HG03460 (cell line): Measurements from ENCODE around the gene FEN1.
A peak's percentile ranks its signal among the peaks of the same experiment; 100 is the strongest.

Source experiments
- ATAC-seq: cut with Tn5 transposase; IDR thresholded peaks from one replicate; pipeline ENCODE4 v1.9.1; 2021; ENCODE audit not compliant: unreplicated experiment

The FEN1 gene

DNA sequence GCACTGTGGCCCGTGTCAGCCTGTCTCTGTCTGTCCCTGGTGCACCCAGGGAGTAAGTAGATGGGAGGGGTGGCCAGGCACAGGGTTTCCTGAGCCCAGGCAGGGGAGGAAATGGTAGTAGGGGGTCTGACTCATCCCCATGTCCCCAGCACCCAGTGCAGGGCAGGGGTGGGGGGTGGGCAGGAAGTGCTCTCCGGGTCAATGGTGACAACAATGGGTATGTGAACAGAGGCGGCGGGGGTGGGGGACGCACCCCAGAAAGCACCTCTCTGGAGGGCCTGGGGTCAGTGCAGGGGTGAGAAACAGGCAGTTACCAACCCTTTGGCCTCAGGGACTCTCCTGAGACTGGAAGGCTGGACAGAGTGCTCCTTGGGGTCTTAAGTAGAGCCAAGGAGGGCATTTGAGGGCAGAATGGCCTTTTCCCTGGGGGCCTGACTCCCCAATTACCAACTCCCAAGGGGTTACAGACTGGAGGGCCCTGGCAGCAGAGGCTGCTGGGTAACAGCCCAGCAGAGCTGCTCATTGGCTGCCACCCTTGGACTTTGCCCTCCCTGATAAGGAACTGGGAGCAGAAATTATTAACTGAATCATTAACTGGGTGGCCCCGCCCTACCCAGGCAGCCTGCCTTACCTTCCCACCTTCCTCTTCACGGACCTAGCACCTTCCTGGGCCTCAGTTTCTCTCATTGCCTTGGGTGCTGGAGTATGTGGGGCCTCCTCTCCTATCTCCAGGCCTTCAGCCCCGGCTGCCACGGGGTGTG, 36.1 kb upstream of the FEN1 start:
- peak; percentile 61 for ATAC-seq

DNA sequence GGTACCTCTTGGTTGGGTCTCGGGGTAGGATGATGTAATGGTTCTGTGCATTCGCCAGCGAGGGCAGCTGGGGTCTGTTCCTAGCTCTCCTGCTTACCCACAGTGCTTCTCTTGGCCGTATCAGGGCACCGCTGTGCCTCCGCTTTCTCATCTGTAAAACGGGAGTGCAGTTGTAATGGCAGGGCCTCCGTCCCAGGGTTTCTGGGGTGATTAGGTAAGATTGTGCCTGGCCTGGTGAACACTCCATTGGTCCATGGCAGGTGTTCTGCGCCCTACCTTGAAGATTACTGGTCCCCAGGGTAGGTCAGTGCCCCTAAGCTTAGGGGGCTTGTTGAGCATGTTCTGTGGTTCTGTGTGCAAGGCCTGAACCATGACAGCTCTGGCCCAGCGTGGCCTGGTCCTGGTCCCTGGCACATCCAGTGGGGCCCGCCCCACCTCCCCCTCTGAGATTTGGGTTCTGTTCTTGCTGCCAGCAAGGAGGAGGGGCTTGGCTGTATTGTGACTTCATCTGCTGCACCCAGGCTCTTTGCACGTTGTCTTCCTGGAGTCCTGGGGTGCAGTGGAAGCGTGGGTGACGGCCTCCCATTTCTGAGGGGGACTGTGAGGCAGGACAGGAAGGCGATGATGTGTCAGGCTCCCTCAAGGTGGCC, 35.4 kb upstream of the FEN1 start:
- ATAC-seq, result no peak

DNA sequence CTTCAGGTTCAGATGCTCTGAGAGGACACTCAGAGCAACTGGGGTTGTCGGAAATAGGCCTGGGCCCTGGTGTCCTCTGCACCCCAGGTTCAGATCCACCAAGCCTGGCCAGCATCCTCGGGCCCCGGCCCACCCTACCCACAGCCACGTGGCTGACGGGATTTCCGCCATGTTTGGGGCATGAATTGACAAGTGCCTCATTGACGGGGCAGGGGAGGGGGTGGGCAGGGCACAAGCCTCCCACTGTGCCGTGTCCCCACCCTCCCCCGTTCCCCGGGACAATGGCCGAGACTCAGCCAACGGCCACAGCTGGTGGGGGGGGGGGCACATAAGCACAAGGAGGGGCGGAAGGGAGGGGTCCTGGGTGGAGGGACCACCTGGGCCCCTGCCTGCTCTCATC, 31.8 kb upstream of the FEN1 start:
- ATAC-seq, result no peak

DNA sequence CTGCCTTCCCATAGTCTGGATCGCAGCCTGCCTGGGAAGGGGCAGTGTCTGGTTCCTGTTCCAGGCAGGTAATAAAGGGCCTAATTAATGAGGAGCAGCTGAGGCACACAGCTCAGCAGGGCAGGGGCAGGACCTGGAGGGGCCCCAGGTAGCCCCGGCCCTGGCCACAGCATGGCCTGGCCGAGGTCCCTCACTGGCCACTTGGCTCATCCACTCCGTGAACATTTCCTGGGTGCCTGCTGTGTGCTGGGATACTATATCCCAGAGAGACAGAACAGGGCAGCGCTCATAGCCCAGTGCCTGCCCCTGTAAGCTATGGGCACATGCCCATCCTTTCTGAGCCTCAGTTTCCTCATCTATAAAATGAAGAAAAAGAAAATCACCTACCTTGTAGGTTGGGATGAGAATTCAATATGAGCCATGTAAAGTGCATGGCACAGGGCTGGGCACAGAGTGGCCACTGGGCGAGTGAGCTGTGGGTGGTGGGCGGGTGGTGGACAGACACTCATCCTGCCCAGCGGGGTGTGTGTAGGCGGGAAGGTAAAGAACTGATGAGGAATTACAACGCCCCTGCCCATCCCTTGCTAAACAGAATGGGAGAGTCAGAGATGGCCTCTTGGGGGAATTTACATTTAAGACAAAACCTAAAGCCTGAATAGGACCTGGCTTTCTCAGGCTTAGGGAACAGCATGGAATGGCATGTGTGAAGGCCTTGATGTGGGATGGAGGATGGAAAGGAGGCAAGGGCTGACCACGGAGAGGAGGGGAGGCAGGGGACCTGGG, 31.1 kb upstream of the FEN1 start:
- ATAC-seq, result no peak

DNA sequence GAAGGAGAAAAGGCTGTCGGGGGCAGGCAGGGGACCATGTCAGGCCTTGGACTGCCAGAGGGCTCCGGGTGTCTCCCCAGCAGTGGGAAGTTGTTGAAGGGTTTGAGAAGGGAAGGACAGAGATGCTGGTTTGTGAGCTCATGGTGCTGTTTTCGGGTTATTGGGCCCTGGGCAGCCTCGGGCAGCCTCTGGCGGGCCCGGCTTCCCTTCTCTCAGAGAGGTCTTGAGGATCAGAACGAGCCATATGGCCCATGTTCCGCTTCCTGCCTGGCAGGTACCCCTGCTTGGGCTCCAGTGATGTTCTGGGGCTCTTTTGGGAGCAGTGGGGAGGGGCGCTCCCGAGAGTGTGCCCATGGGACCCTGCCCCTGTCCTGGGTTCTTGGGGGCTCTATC, 30.5 kb upstream of the FEN1 start:
- no peak for ATAC-seq

DNA sequence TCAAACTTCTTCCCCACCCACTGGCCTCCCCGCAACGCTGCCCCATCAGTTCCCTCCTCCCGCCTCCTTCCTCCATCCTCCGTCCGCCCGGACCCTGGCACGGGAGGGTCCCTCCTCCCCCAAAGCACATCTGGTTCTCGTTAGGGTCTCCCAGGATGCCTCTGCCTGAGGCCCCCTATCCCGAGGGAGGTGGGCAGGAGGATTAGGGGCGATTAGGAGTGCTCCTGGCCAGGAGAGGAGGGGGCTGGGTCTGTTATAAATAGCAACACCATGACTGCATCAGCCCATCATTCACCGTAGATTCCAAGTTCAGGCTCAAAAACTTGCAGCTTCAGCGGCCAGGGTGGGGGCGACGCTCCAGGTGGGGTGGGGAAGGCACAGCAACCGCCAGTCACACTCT, 29.9 kb upstream of the FEN1 start:
- no peak for ATAC-seq

DNA sequence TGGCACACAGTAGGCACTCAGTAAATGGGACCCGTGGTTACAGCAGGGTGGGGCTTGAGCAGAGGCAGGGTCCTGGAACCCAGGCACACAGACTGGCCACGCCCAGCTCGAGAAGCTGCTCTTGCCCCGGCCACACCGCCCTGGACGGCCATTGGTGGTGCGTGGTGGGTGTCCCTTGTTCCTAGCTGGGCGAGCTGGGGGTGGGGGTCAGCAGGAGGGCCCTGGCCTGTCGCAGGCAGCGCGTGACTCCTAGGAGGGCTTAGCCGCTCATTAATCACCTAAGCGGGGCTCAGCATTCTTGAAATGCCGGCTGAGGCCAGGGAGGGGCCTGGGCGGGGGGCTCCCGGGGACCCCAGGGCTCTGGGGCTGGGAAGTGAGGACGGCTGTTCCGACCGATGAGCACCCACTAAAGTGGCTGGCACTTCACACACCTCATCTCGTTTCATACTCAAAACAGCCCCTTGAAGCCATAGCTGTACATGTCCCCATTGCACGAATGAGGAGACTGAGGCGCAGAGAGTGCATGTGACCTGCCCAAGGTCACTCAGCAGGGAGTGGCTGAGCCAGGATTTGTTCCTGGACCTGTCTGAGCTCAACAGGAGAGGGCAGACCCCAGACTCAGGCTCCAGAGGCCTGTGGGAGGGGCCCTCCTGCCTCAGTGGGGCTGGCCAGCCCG, 28.6 kb upstream of the FEN1 start:
- no peak for ATAC-seq

DNA sequence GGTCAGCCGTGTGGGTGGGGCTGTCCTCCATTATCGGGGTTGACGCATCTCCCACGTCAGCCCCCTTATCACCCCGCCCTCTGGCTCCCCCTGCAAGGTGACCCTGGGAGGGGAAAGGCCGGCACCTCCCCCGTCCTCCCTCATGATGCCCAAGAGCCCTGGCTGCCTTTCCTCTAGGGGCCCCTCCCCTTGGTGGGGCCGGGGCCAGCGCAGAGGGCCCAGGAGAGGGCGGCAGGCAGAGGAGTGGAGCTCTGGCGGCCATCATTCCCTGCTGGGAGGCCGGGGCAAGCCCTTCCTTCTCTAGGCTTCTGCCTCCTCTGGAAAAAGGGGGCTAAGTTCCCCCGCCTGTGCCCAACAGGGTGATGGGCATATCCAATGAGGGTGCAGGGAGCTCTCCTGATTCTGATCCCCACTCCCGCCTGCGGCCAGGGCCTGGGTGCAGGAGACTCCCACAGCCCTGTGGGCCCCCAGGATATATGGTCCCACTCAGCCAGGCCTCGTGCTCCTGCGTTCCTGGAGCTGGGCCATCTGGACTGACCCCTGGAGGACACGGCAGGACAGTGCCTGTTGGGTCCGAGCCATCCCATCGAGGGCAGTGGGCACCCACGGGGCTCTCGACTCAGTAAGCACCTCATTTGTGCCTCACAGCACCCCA, 28.0 kb upstream of the FEN1 start:
- no peak for ATAC-seq

DNA sequence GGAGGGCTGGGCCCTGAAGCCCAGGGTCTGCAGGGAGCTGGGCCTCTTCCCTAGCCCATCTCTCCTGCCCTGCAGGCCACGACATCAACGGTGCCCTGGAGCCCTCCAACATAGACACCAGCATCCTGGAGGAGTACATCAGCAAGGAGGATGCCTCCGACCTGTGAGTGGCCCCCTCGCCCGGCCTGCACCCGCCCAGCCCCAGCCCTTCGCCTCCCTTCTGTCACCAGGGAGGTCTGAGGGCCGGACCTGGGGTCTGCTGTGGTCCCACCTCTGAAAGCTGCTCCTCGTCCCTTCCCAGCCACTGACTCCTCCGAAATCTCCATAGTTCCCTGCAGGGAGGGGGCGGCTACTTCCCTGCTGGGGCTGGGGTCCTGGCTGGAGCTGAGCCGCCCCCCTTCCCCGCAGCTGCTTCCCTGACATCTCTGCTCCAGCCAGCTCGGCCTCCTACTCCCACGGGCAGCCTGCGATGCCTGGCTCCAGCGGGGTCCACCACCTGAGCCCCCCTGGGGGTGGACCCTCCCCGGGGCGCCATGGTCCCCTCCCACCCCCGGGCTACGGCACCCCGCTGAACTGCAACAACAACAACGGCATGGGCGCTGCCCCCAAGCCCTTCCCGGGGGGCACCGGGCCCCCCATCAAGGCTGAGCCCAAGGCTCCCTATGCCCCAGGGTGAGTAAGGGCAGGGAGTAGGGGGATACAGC, 27.0 kb upstream of the FEN1 start:
- no peak for ATAC-seq

DNA sequence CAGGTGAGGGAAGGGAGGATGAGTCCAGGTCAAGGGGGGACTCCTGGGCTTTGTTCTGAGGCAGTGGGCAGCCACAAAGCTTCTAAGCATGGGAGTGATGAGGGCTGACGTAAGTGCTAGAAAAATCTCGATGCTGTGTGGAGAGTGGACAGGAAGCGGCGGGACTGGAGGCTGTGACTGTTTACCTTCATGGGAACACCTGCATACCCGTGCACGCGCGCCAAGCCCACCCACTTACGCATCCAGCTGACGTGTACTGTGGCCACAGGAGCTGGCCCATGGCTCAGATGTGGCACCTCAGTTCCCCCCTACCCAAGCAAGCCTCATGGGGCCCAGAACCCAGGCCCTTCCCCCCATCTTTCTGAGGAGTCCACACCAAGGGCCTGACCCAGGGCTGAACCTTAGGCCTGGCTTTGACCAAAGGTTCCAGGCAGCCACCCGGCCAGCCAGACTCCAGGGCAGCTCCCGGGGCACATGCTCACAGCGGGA, 26.3 kb upstream of the FEN1 start:
- ATAC-seq, result no peak

DNA sequence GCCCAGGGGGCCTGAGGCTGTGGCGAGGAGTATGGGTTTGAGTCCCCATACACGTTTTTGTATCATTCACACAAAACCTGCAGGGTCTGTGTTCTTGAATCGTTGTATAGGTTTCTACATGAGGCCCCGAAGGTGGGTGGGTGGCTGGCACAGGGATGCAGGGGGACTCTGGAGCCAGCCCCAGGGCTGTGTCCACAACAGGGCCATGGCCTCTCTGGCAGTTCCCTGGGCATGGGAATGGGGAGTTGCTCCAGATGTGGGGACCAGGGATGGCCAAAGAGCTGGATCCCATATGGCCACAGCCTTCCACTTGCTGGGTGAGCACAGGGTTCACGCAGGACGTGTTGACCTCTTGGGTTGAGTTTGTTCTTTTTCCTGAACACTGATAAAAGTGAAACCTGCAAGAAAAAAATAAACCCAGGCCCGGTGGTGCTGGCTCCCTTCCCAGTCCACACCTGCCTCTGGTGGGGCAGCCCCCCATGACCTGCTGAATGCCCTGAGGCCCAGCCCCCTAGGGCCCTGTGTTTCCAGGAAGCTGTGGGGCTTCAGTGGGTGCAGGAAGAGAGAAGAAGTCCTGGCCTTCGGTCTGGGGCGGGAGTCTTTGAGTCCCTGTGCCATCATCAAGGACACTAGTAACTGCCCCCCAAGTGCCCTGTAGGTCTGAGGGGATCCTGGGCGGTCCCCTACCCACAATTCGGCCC, 24.2 kb upstream of the FEN1 start:
- ATAC-seq, result no peak

DNA sequence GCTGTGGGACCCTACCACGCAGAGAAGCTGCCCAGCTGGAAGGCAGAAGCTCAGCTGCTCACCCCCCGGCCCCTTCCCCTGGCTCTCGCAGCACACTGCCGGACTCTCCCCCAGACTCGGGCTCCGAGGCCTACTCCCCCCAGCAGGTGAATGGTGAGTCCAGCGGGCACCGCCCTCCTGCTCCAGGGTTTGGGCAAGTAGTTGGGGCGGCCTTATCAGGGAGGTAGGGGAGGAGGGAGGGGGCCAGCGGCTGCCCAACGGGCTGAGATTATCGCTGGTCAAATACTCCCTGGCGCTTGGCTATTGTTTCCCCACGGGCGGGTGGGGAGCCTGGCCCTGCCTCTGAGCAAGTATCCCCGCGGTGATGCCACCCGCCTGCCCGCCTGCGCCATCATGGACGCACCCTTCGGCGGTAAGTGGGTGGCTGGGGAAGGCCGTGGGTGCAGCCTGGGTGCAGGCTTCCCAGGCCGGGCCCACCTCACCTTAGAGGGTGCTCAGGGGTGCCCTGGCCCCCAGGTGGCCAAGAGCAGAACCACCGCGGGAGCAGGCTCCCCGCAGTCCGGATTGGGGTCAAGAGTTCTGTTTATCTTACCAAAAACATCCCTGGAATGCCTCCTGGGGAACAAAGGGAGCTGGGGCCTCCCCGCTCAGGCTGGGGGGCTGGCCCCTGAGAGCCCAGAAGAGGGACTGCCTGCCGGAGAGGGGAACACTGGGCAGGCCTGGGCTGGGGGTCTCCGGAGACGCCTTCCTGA, 23.4 kb upstream of the FEN1 start:
- no peak for ATAC-seq

DNA sequence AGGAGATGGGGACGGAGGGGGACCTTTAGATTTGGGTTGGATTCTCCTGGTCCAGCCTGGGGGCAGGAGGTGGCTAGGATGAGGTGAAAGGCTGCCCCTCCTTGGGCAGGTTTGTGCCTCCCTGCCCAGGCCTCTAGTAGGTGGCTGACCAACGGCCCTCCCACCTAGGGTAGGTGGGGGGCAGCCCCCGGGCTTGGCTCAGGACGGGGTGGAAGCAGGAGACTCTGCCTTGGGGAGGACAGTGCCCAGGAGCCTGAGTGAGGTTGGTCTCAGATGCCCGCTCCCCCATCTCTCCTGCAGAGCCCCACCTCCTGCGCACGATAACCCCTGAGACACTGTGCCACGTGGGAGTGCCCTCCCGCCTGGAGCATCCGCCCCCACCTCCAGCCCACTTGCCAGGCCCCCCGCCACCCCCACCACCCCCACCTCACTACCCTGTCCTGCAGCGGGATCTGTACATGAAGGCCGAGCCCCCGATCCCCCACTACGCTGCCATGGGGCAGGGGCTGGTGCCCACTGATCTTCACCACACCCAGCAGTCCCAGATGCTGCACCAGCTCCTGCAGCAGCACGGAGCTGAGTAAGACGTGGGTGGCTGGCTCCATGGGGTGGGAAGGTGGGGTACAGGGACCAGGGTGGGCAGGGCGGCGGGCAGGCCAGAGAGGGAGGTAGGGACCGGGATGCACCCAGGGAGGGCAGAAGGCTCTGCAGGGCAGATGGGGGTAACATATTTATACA, 22.6 kb upstream of the FEN1 start:
- no peak for ATAC-seq

DNA sequence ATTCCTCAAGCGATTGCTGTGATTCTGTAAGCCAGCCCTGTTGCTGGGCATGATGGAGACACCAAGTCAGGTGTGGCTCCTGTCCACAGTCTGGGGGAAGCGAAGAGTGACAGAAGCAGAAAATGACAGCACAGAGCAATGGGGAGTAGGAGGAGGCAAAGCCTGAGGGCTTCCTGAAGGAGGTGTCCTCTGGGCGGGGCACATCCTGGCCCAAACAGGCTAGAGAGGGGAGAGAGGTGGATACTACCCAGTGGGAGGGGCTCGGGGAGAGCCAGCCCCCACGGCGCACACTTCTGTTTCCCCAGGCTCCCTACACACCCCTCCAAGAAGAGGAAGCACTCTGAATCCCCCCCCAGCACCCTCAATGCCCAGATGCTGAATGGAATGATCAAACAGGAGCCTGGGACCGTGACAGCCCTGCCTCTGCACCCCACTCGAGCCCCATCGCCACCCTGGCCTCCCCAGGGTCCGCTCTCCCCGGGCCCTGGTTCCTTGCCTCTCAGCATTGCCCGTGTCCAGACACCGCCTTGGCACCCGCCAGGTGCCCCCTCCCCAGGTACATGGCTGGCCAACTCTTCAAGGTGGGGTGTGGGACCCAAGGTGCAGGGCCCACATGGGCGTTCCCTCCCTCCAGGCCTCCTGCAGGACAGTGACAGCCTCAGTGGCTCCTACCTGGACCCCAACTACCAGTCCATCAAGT, 21.4 kb upstream of the FEN1 start:
- no peak for ATAC-seq

DNA sequence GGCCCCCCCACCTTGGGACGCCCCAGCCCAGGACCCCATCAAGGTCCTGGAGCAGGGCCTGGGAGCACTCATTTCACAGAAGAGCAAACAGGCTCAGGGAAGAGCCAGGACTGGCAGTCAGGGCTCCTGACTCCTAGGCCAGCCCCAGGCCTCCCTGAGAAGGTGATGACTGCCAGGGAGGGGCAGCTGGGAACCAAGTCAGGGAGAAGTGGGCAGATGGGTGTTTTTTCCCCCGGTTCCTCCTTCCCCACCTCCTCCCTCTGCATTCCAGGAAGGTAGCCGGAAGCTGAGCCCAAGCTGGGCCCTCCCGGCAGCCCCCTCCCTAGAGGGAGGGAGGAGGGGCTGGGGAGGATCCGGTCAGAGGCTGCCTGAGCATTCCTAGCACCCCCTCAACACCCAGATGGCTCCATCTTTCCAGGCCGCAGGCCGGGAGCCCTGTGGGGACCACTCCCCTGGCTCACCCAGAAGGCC, 20.7 kb upstream of the FEN1 start:
- no peak for ATAC-seq

DNA sequence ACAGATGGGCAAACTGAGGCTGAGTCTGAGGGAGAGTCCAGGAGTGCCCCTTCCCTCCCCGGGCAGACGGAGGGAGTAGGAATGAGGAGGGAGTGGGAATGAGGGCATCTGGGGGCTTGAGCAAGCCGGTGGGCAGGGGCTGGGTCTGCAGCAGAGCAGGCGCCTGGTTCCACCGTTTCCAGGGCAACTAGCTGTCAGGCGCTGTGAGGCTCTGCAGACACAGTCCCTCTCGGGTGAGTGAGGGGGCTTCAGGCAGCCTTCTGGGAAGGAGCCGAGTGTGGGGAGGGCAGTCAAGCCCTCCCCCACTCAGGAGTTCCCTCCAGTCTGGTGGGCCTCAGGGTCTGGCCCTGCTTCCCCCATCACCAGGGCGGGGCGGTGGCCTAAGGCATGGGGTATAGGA, 19.4 kb upstream of the FEN1 start:
- ATAC-seq, result no peak

DNA sequence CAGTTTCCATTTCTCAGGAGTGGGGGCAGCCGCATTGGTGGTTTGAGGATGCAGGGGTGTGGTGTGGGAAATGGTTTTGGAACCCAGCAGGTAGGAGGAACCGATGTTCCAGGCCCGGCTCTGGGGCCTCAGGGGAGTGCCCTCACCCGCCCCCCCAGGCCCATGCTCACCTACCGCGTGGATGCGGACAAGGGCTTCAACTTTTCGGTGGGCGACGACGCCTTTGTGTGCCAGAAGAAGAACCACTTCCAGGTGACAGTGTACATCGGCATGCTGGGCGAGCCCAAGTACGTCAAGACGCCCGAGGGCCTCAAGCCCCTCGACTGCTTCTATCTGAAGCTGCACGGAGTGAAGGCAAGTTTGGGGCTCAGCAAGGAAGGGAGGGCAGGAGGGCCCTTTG, 18.9 kb upstream of the FEN1 start:
- no peak for ATAC-seq

DNA sequence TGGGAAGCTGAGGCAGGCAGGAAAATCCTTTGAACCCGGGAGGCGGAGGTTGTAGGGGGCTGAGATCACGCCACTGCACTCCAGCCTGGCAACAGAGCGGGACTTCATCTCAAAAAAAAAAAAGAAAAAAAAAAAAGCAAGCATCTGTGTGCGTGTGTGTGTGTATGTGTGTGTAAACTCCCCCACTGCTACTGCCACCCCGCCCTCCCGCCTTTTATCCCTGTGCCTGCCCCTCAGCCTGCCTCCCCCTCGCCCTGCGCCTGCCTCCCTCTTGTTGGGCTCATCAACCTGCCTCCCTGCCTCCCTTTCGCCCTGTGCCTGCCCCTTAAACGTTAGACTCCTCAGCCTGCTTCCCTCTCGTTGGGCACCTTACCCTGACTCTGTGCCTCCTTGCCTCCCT, 18.3 kb upstream of the FEN1 start:
- no peak for ATAC-seq
